Hippocampal formation (tissue), 2 donors: ENCODE measurements around the gene PTDSS2.

Experiments used
- DNase-seq, 2 donors: peaks; one replicate each; lab custom pipeline; 2025; lab: John Stamatoyannopoulos, UW

PTDSS2 gene

GRCh38 chr11:447923-448731 lies 2.0 kb upstream of the PTDSS2 start:
- peak; percentile 87 to 90 for DNase-seq

DNA sequence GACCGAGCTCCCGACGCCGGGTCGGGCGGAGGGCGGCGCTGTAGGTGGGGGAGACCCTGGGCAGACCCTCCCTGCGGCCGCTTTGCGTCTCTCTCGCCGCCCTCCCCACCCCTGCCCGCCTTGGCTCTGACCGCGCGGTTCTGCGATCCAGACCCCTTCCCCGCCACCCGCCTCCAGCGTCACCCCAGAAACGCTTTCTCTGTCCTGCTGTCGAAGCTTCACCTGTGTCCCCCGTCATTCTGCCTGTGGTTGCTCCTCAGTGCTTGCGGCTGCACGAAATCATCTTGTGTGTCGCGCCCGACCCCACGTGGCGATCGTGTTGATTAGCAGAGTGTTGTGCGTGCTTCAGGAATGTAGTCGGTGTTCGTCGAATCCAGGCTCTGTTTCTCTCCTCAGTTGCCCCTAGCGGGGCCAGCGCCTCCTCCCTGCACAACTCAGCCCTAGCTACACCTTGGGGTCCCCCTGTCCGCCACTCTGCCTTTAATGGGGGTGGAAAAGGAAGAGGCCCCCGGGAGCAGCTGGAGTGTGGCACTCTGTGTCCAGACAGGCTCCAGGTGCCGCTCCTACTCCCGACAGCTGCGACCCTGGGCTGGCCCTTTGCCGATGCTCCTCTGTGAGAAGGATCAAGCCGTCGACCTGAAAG lies 851 bp downstream of the PTDSS2 start:
- peak; percentile 26 to 54 for DNase-seq

DNA sequence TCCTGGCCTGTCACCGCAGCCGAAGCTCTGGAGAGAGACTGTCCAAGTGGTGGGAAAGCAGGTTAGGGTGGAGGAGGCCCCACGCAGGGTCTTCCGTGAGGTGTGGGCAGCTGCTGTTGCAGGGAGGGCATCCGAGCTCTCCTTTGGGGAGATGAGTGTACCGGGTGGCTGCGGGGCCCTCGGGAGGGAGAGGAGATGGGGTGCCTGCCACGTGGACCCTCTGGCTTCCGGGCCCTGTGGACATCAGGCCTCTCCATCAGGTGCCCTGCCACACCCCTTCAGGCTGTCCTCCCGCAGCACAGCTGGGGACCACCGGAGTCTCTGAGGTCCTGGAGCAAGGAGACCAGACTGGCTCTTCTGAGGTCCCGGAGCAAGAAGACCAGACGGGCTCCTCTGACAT lies 1.7 kb downstream of the PTDSS2 start:
- no peak for DNase-seq

GRCh38 chr11:452203-452744 lies 2.2 kb downstream of the PTDSS2 start:
- DNase-seq, result no peak

DNA sequence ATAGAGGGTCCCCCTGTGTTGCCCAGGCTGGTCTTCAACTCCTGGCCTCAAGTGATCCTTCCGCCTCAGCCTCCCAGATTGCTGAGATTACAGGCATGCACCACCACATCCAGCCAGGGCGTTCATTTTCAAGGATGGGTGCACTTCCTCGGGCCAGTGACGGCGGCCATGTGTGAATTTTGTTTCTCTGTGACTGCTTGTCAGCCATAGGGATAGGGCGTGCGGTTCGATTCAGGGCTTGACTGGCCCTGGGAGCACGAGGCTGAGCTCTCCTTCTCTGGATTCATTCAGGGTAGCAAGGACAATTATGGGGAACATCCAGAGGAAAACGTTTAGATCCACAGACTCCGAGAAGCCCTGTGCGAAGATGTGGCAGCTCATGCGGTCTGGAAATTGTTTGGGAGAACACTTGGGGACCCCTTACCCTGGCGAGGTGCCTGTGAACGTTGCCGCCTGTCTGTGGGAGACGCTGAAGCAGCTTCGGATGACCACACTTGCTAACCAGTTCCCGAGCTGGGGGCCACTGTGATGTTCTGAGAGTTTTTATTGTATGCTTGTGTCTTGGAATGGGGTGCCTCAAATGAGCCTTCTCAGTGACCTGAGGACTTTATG lies 2.9 kb downstream of the PTDSS2 start:
- no peak for DNase-seq

DNA sequence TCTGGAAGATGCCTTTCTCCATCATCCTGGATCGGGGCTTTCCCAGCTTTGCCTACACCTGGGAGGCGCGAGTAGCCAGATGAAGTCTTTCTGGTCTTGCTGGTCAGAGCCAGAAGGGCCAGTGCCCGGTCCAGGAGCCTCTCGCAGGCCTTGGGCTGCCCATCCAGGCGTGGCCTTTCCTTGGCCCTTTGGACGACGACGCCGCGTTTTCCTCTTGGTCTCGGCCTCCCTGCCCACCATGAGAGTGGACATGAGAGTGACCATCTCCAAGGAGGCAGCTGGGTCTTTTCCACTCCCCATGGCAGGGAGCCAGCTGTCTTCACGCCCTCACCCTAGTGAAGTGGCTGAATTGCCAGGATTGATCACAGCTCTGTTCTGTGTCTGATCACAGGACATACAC lies 3.5 kb downstream of the PTDSS2 start:
- no peak for DNase-seq

GRCh38 chr11:454043-454442 lies 4.0 kb downstream of the PTDSS2 start:
- DNase-seq, result no peak

DNA sequence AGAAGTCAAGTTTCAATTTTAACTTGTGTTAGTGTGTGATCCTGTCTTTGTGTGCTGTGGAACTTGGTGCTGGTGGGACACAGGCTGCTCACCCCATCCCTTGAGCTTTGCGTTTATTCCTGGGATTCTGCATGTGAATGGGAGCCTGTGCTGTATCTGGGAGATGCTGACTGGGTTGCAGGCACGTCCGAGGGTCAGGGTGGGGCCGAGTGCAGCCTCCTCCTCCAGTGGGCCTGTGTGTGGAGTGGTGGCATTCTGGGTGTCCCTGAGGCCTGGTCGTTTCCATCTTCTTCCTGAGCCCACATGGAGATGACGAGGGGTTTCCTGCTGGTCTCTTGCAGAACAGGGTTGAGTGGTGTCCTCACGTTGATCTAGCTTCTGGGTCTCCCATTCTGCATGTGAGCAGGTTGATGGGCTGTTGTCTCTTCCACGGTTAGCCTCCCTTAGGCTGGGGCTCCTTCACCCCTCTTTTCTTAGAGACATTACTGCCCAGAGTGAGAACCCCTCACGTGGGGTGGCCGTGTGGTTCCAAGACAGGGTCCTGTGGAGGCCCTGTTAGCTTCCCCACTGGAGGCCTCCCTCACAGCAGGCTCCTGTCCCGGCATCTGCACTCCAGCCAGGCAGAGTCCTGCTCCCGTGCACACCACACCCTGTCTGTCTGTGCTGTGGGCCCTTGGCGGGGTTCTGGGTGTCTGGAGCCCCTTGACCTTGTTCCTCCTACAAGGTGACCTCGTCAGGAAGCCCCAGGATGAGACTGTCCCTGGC lies 4.9 kb downstream of the PTDSS2 start:
- DNase-seq, result no peak

DNA sequence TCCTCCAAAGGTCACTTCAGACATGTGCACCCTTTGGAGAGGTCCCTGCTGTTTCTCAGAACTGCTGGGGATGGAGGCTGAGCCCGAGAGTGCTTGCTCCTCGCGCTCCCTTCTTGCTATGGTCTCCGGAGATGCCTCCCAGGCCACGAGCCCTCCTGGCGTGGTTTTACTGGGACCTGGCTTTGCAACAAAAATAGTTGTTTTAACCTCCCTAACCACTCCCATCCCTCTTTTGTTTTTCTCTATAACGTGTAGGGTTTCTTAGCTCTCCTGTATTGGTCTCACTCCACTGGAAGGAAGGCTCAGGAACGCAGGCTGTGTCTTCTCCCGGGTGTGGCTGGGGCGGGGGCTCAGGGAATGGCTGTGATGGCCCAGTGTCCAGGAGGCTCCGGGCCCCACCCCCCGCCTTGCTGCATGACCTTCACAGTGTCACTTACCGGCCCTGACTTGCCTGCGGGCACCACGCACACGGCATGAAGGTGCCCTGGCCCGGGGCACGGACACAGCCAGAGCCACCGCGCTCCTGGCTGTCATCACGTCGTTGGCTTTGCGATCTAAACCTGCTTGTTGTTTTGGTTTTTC lies 5.6 kb downstream of the PTDSS2 start:
- DNase-seq, result no peak

DNA sequence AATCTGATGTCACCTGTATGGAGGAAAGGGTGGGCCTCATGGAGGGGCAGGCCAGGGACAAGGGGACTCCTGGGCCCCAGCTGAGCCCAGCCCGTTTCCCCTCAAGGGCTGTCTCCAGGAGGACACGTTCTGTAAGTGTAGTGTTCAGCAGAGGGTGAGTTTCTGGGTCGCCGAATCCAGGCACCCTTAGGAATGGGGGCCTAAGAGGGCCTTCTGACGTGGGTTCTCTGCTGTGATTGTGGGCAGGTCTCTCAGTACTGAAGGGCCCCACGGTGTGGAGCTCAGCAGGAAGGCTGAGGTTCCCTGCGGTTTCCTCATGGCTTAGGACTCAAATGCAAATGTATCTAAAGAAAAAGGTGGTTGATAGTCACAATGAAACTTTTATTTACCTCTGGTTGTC lies 6.5 kb downstream of the PTDSS2 start:
- DNase-seq, result no peak

- no peak for DNase-seq
These were observed 7.2 kb downstream of the PTDSS2 start for GRCh38 chr11:457111-457760.

DNA sequence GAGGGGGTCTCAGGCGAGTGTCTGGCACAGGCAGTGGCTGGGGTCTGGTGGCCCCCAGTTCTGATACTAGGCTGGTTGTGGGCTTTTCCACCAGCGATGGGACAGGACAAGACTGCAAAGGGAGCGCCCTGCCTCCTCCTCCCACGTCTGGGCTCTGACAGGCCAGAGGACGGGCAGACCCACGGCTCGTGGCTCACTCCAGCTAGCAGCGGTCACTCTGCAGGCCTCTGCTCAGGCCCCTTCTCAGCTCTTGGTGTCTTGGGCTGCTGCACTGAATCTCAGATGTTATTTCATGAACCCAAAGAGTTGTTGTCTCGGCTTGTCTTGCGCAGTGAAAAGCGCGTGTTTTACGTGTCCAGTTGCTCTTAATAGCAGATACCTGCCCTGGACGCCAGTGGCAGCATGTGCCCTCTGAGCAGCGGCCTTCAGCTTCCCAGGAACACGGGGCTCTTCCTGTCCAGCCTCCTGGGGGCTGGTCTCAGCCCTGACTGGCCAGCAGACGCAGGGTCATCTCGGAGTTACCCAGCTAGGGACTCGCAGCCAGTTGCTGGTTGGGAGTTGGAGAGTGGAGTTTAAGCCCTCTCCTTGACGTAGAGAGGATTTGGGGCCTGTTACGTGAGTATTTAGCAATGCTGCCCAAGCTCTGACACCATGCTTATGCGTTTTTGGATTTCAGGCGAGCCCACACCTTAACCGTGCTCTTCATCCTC lies 9.6 kb downstream of the PTDSS2 start:
- DNase-seq, result no peak

DNA sequence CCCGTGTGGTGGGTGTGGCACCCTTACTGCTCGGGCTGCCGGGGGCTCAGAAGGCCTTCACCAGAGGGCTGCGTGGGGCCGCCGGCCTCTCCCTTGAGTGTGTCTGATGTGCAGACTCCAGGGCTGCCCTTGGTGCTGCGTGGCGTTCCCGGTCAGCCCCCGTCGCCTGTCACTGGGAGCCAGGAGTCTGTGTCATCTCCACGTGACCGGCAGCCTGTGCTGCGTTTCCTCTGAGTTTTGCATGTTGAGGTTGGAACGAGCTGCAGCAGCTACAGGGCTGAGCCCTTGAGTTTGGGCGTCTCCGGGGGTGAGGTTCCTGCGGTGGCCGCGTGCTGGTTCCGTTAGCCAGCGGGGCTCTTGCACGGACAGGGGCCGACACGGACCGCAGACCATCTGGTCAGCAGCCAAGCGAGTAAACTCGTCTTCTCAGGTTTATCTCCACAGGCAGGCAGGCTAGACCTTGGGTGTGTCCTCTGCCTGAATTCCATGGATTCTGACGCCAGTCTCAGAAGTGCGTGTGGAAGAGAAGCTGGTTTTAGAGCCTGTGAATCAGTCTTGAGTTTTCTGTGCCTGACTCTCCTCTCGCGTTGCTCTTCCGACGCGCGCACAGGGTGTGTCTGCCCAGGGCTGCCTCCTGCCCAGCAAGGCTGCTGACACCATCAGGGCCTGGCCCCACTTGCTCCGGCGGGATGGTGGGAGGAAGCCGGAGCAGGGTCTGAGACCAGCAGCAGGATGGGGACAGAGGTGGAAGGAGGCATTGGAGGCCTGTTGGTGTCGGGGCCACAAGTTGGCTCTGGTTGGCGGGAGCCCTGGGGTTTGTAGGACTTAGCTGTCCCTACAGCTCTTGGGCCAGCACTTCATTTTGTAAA lies 10.5 kb downstream of the PTDSS2 start:
- DNase-seq, result no peak

DNA sequence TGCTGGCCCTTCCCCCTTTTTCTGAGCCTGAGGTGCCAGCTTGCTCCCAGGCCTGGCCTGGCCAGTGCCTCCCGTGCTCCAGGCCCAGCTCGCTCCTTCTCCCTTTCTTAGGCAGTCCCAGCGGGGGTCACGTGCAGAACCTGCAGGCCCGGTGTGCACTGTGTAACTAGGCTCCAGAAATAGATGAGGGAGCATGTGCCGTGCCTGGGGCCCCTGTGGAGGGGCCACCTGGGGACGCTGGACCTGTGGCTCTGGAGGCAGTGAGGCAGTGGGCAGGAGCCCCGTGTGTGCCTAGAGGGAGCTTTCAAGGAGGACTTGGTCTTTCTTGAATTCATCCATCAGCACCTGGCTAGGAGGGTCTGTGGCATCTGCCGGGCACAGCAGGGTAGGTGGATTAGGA lies 11.5 kb downstream of the PTDSS2 start:
- no peak for DNase-seq

GRCh38 chr11:462107-462890 lies 12.2 kb downstream of the PTDSS2 start:
- DNase-seq, result no peak

GRCh38 chr11:464316-464715 lies 14.2 kb downstream of the PTDSS2 start:
- DNase-seq, result no peak

- no peak for DNase-seq
These were observed 15.9 kb downstream of the PTDSS2 start for GRCh38 chr11:465896-466530.

- no peak for DNase-seq
These were observed 18.0 kb downstream of the PTDSS2 start for GRCh38 chr11:468036-468435.
